HEK293T (cell line): Measurements from ENCODE around the gene PARD6B.

ENCODE experiments used
- CTCF ChIA-PET: fragments of 350-600 bp; formaldehyde crosslinking; extraction: SDS; loops from one replicate; lab custom pipeline; 2021; ENCODE audit warnings: antibody characterized with exemption, inconsistent platforms; lab: Yijun Ruan, JAX
- POLR2A ChIA-PET: fragments of 350-600 bp; formaldehyde crosslinking; extraction: SDS; loops from one replicate; lab custom pipeline; 2020; ENCODE audit warnings: antibody characterized with exemption, inconsistent platforms; lab: Yijun Ruan, JAX
- DNase-seq: peaks from one replicate; pipeline ENCODE4 v3.0.0; 2012; ENCODE audit warnings: mixed read lengths; ENCODE audit errors: extremely low spot score
- ARNT ChIP-seq: fragments of 450-650 bp; IDR thresholded peaks from 2 replicates; pipeline ENCODE4 v1.6.1; 2017; ENCODE audit warnings: mild to moderate bottlenecking
- BHLHE40 ChIP-seq: fragments of 450-650 bp; IDR thresholded peaks from 2 replicates; pipeline ENCODE4 v1.6.1; 2016; ENCODE audit warnings: mild to moderate bottlenecking, moderate library complexity, borderline replicate concordance
- CTBP1 ChIP-seq: fragments of 450-650 bp; IDR thresholded peaks from 2 replicates; pipeline ENCODE4 v1.6.1; 2016; ENCODE audit warnings: borderline replicate concordance
- ELF4 ChIP-seq: fragments of 450-650 bp; IDR thresholded peaks from 2 replicates; pipeline ENCODE4 v1.6.1; 2017; ENCODE audit warnings: antibody characterized with exemption
- FOXA1 ChIP-seq: fragments of 450-650 bp; IDR thresholded peaks from 2 replicates; pipeline ENCODE4 v1.6.1; 2016; ENCODE audit warnings: mild to moderate bottlenecking
- FOXK2 ChIP-seq: fragments of 450-650 bp; IDR thresholded peaks from 2 replicates; pipeline ENCODE4 v1.6.1; 2016; ENCODE audit warnings: mild to moderate bottlenecking
- FOXM1 ChIP-seq: fragments of 450-650 bp; IDR thresholded peaks from 2 replicates; pipeline ENCODE4 v1.6.1; 2017; ENCODE audit warnings: mild to moderate bottlenecking, borderline replicate concordance
- HDGF ChIP-seq: fragments of 450-650 bp; IDR thresholded peaks from 2 replicates; pipeline ENCODE4 v1.6.1; 2017; ENCODE audit warnings: antibody characterized with exemption, borderline replicate concordance
- L3MBTL2 ChIP-seq: fragments of 450-650 bp; conservative IDR thresholded peaks from 2 replicates; pipeline ENCODE4 v1.6.1; 2016; ENCODE audit warnings: mild to moderate bottlenecking
- LEF1 ChIP-seq: fragments of 450-650 bp; IDR thresholded peaks from 2 replicates; pipeline ENCODE4 v1.6.1; 2017; ENCODE audit warnings: mild to moderate bottlenecking, borderline replicate concordance
- NFRKB ChIP-seq: fragments of 450-650 bp; IDR thresholded peaks from 2 replicates; pipeline ENCODE4 v1.6.1; 2016; ENCODE audit warnings: mild to moderate bottlenecking, moderate library complexity
- SP1 ChIP-seq: fragments of 450-650 bp; IDR thresholded peaks from 2 replicates; pipeline ENCODE4 v1.6.1; 2017
- SUZ12 ChIP-seq: fragments of 450-650 bp; IDR thresholded peaks from 2 replicates; pipeline ENCODE4 v1.6.1; 2016; ENCODE audit warnings: mild to moderate bottlenecking
- TARDBP ChIP-seq: fragments of 450-650 bp; IDR thresholded peaks from 2 replicates; pipeline ENCODE4 v1.6.1; 2016
- ZNF384 ChIP-seq: fragments of 450-650 bp; IDR thresholded peaks from 2 replicates; pipeline ENCODE4 v1.6.1; 2016
- TF ChIP-seq, protein P1 (sequence below): fragments of 450-650 bp; IDR thresholded peaks from 2 replicates; pipeline ENCODE4 v1.6.1; 2016

PARD6B gene

DNA sequence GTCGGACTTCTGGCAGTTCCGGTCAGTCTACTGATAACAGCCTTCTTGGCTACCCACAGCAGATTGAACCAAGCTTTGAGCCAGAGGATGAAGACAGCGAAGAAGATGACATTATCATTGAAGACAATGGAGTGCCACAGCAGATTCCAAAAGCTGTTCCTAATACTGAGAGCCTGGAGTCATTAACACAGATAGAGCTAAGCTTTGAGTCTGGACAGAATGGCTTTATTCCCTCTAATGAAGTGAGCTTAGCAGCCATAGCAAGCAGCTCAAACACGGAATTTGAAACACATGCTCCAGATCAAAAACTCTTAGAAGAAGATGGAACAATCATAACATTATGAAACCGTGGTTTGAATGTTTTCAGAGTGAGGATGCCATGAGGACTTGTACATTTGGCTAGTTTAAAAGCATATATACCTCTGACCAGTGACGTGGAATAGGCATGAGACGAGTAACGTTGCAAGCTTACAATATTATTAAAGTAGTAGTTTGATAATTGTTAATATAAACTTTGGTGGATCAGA, 18.8 kb downstream of the PARD6B start:
- TF ChIP-seq ARNT (no peak), FOXK2 (no peak), SP1 (no peak)
- TF ChIP-seq, protein P1, sequence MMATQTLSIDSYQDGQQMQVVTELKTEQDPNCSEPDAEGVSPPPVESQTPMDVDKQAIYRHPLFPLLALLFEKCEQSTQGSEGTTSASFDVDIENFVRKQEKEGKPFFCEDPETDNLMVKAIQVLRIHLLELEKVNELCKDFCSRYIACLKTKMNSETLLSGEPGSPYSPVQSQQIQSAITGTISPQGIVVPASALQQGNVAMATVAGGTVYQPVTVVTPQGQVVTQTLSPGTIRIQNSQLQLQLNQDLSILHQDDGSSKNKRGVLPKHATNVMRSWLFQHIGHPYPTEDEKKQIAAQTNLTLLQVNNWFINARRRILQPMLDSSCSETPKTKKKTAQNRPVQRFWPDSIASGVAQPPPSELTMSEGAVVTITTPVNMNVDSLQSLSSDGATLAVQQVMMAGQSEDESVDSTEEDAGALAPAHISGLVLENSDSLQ = no peak
- no peak for DNase-seq
- CTCF ChIA-PET = interaction anchor here (0.6 to 2.4 kb wide), 8 partner anchors 18 to 175 kb away, joined by 3 to 7 read pairs (median 4); partner anchors contain the start of gene BCAS4
- POLR2A ChIA-PET = interaction anchor here (1.1 kb wide), 1 partner anchor 19 kb away, joined by 3 read pairs; the partner anchor contains the start of gene PARD6B

- CTCF ChIA-PET = no interaction called here
- no peak for TF ChIP-seq ZNF384
- no peak for TF ChIP-seq L3MBTL2
- no peak for TF ChIP-seq NFRKB
- no peak for TF ChIP-seq LEF1
- no peak for TF ChIP-seq BHLHE40
- no peak for TF ChIP-seq SUZ12
- no peak for TF ChIP-seq FOXA1
- TF ChIP-seq CTBP1 = no peak
- no peak for TF ChIP-seq TARDBP
- no peak for TF ChIP-seq HDGF
- TF ChIP-seq FOXM1 = no peak
These were observed 21.8 kb downstream of the PARD6B start for GRCh38 chr20:50753152-50753551.

GRCh38 chr20:50754420-50754819, 23.0 kb downstream of the PARD6B start:
- no peak for TF ChIP-seq ELF4
- TF ChIP-seq CTBP1 = no peak
- TF ChIP-seq FOXM1 = no peak
- no peak for TF ChIP-seq NFRKB
- no peak for TF ChIP-seq SUZ12
- no peak for TF ChIP-seq LEF1
- TF ChIP-seq ARNT = no peak
- TF ChIP-seq TARDBP = no peak
- TF ChIP-seq L3MBTL2 = no peak
- TF ChIP-seq FOXK2 = no peak
- TF ChIP-seq, protein P1 = no peak
- TF ChIP-seq BHLHE40 = no peak
- no peak for TF ChIP-seq SP1
- no peak for TF ChIP-seq ZNF384
- DNase-seq = no peak
- CTCF ChIA-PET = interaction anchor here (1.5 kb wide), 1 partner anchor 10 kb away, joined by 3 read pairs; no protein-coding TSS in a partner anchor
- POLR2A ChIA-PET = no interaction called here

More at GRCh38 chr20:50753152-50753551, 21.8 kb downstream of the PARD6B start:
- POLR2A ChIA-PET = no interaction called here
- no peak for DNase-seq

GRCh38 chr20:50756447-50756846, 25.1 kb downstream of the PARD6B start:
- ChIA-PET POLR2A (interaction anchor here (0.9 kb wide), 1 partner anchor 32 kb away, joined by 3 read pairs; no protein-coding TSS in a partner anchor), CTCF (interaction anchor here (0.5 to 0.6 kb wide), 3 partner anchors 118 to 269 kb away, joined by 3 to 4 read pairs (median 3); no protein-coding TSS in a partner anchor)
- no peak for TF ChIP-seq NFRKB
- no peak for TF ChIP-seq ELF4
- TF ChIP-seq, protein P1 = no peak
- TF ChIP-seq TARDBP = no peak
- TF ChIP-seq ZNF384 = no peak
- no peak for TF ChIP-seq HDGF
- TF ChIP-seq SUZ12 = no peak
- DNase-seq = no peak

- CTCF ChIA-PET = interaction anchor here (1.2 kb wide), 1 partner anchor 9 kb away, joined by 4 read pairs; no protein-coding TSS in a partner anchor
- POLR2A ChIA-PET = no interaction called here
- TF ChIP-seq, protein P1 = no peak
- no peak for TF ChIP-seq CTBP1
- no peak for TF ChIP-seq ZNF384
- TF ChIP-seq BHLHE40 = no peak
- no peak for TF ChIP-seq FOXA1
- no peak for TF ChIP-seq L3MBTL2
- no peak for TF ChIP-seq HDGF
- no peak for TF ChIP-seq SP1
- DNase-seq = no peak
These were observed 27.1 kb downstream of the PARD6B start for GRCh38 chr20:50758469-50758868.

GRCh38 chr20:50758992-50759391, 27.6 kb downstream of the PARD6B start:
- no peak for DNase-seq
- CTCF ChIA-PET = no interaction called here
- POLR2A ChIA-PET = no interaction called here

More at GRCh38 chr20:50758992-50759391, 27.6 kb downstream of the PARD6B start:
- TF ChIP-seq LEF1 (no peak), SP1 (no peak), HDGF (no peak), SUZ12 (no peak), L3MBTL2 (no peak), ELF4 (no peak), FOXK2 (no peak), CTBP1 (no peak), ARNT (no peak), TARDBP (no peak), FOXM1 (no peak), FOXA1 (no peak), ZNF384 (no peak), NFRKB (no peak), BHLHE40 (no peak)
- TF ChIP-seq, protein P1 = no peak
